Left lobe of liver (tissue), 2 donors: ENCODE data around the gene DKKL1. TPM values are rescaled to one million over a fixed set of nuclear protein-coding genes. Genes with fewer than 3 reads are reported as not detected.
A peak's percentile ranks its signal among the peaks of the same experiment; 100 is the strongest.

ENCODE experiments used
- ATAC-seq: fragments of 200-7000 bp; cut with Tn5 transposase; one replicate; pipeline ENCODE4 v1.9.1; 2020; ENCODE audit warnings: mild to moderate bottlenecking, moderate library complexity
- DNase-seq: peaks from one replicate; pipeline ENCODE4 v3.0.0-alpha.2; 2020; ENCODE audit warnings: low spot score
- total RNA-seq: library from RNA; stranded (reverse); gene quantifications from one replicate; pipeline ENCODE4 v1.2.1, GENCODE V29; 2021
- donor health status: DM: no; HTN: no; CAD: no; lungs with moderate emphysema.
- donor health status: DM: no; HTN: yes; CAD: no.

The DKKL1 gene
- total RNA-seq, 1 donor from 2014 or later, result not detected

DNA sequence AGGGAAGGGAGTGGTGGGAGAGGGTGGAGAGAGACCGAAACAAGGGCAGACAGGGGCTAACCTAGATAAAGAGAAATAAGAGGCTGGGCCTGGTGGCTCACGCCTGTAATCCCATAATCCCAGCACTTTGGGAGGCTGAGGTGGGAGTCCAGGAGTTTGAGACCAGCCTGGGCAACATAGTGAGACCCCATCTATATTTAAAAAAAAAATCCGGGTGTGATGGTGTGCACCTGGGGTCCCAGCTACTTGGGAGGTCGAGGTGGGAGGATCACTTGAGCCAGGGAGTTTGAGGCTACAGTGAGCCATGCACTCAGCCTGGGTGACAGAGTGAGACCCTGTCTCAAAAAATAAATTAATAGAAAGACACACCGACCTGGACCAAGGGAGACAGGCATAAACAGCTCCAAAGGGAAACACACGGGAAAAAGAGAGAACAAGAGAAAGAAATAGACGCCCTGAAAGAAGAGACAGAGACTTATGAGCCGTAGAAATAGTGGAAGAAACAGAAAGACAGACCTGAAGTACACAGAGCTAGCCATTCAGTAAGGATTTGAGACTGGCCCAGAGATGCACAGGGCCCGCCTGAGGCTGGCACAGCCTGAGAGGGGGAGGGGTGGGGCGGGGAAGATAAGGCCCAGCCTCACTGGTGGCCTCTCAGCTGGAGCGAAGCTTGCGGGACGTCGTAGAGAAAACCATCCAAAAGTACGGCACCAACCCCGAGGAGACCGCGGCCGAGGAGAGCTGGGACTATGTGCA is 26.2 kb upstream of the DKKL1 start:
- DNase-seq (peak; percentile 15), ATAC-seq (no peak)

- ATAC-seq, result no peak
- peak; percentile 49 for DNase-seq
Measured at GRCh38 chr19:49338023-49338677, 25.5 kb upstream of the DKKL1 start.

DNA sequence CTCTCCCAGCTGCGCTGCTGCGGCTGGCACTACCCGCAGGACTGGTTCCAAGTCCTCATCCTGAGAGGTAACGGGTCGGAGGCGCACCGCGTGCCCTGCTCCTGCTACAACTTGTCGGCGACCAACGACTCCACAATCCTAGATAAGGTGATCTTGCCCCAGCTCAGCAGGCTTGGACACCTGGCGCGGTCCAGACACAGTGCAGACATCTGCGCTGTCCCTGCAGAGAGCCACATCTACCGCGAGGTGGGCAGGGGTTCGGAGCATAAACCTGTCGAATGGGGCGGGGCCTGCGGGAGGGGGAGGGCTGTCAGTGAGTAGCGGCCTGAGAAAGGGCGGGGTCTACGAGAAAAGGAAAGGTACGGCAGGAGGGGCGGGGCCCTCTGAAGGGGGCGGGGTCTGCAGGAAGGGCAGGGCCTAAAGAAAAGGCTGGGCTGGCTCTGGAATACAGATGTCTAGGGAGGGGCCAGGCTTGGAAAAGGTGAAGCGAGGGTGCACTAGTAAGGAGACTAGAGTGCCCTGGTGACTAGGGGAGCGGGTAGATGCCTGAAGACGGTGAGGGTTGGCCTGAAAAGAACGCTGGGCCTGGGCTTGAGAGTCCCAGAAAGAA is 24.9 kb upstream of the DKKL1 start:
- ATAC-seq (peak; percentile 74), DNase-seq (peak; percentile 89)

DNA sequence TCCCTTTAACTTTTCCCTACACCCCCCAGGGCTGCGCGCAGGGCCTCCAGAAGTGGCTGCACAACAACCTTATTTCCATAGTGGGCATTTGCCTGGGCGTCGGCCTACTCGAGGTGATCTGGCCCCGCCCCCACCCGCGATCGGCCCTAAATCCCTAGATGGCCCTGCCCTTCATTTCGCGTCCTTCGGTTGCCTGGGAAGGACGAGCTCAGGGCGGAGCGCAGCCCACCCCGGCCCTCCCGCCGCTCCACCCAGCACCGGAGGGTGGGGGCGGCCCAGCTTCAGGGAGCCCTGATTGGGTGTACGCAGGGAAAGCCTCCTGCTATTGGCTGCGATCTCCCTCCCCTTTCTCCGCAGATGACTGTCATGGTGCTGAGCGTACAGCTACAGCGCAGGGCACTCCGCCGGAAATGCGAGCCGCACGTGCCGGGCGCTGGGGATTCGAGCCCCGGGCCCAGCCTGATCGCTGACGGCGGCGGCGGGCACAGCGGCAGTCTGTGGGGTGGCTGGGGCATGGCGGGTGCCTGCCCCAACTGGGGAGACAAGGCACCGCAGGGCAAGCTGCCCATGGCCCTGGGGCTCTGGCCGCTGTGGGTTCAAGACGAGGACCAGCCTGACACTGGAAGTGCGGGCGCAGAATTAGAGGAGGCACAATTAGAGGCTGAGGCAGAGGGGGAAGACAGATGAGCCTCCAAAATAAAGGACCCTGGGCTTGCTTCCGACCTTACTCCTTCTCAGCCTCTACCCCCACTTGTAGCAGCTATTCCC is 24.2 kb upstream of the DKKL1 start:
- peak; percentile 91 for DNase-seq
- ATAC-seq, result peak; percentile 86

GRCh38 chr19:49340069-49340864 is 23.4 kb upstream of the DKKL1 start:
- ATAC-seq (peak; percentile 69), DNase-seq (peak; percentile 85)

DNA sequence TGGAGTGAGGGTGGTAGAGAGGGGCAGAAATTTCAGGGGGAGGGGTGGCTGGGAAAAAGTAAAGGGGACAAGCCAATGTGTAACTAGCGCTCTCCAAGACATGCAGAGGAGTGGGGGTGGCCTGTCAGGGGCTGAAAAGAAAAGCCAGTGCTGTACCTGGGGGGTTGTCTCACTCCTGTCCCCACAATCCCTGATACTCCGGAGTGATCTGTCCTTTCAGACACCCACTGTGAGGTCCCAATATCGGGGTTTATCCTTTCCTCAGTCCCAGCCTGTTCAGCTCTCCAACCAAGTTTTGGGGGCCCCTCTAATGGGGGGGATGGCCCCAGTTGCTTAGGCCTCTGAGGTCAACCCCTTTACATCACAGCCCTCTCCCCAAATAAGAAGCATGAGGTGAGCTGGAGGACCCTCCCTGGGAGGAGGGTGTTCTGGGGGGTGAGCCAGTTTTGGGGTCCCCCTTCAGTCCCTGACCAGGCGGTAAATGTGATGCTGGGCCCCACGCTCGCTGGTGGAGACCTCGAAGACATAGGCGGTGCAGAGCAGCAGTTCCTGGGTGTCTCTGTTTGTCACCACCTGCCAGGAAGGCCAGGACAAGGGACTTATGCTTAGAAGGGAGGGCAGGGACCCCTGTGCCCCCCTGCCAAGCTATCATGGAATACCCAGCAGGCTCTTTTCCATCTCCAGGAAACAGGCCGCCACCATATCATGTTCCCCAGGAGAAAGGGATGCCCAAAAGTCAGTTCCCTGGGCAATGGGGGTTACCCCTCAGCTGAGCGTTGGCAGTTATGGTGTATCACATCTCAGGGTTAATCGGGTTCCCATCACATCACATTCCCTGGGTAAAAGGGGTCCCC is 22.6 kb upstream of the DKKL1 start:
- no peak for ATAC-seq
- DNase-seq, result no peak

DNA sequence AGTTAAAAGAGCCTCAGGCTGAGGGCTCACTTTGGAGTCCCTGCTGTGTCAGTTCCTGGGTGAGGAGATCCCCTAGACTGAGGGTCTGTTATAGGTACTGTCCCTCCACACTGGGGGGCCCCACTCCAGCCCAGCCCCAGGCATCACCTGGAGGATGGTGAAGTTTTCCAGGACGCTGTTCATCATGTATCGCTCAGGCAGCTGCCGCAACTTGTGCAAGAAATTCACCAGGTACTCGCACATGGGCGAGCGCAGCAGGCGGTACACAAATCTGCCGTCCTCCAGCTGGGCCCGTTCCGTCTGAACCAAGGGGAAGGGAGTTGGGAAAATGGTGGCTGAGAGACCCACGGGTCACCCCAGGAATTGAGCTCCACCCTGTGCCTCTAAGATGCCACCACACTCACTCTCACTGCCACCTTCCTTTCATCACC is 21.4 kb upstream of the DKKL1 start:
- ATAC-seq (no peak), DNase-seq (no peak)

GRCh38 chr19:49343123-49343522 is 20.6 kb upstream of the DKKL1 start:
- ATAC-seq (no peak), DNase-seq (no peak)

GRCh38 chr19:49344505-49345423 is 18.9 kb upstream of the DKKL1 start:
- no peak for DNase-seq

DNA sequence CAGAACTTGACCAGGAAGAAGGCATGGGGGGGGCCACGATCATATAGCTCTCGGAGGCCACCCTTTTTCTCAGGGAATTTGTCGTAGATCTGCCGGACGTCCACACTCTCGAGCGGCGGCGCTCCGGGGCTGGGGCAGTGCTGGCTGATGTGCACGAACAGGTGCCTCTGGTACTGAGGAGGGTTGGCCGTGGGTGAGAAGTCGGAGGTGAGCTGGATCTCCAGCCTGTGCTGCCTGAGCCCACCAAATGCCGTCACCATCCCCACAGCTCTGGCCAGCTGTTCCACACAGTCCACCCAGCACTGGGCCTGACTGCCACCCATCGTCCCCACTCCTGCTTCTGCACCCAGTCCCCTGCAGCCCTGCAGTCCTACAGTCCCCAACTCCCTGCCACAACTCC is 16.5 kb upstream of the DKKL1 start:
- no peak for ATAC-seq
- DNase-seq, result no peak

More at GRCh38 chr19:49344505-49345423, 18.9 kb upstream of the DKKL1 start:
- ATAC-seq, result no peak

- DNase-seq, result no peak
- ATAC-seq, result peak; percentile 67
Measured at GRCh38 chr19:49347835-49348234, 15.8 kb upstream of the DKKL1 start.

DNA sequence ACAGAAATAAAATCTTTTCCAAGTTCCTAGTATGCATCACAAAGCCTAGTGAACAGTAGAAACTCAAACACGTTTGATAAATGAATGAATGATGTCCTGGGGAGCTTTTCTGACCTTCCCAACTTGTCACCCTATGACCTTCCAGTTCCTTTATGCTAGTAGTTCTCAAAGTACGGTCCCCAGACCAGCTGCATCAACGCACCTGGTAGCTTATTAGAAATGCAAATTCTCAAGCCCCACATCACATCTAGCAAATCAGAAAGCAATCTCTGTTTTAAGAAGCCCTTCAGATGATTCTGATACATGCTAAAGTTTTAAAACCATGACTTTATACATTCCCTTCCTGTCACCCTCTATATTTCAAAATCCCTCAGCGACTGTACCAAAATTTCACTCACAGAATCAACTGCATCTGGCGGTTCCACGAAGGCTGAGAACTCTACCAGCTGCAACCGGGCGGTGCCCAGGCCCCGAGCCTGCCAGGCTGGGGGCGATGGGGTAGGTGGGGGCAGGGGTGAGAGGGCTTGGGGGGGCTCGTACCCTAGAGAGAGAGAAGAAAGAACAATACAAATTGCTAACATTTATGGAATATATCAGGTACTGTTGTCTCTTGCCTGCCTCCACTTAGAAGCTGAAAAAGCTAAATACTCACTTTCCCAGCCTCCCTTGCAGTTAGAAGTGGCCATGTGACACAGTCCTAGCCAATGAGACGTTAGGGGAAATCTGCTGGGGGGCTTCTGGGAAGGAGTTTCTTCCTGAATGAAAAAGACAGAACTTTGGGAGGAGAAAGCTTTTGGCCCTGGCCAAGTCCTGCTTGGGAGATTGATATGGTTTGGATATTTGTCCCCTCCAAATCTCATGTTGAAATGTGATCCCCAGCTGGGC is 15.1 kb upstream of the DKKL1 start:
- ATAC-seq (no peak), DNase-seq (no peak)

- ATAC-seq (no peak), DNase-seq (no peak)
Measured at GRCh38 chr19:49349567-49349966, 14.1 kb upstream of the DKKL1 start.

DNA sequence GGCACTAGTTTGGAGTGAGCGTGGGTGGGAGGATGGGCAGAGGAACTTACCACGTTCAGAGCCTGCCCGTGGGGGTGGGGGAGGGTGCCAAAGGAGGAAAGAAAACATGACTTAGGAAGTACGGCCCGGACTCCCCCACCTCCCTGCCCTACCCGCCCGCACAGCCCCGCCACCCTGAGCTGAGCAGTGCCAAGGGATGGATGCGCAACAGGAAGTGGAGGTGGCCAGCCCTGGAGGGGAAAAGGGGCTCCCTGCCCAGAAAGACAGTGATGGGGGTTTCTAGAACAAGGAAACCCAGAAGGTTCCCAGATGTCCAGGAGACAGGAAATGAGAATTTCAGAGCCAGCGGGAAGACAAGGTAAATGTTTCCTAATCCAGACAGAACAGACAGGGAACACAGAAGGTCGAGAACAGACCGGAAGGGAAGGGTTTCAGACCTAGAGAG is 7.7 kb upstream of the DKKL1 start:
- peak; percentile 46 for ATAC-seq
- DNase-seq, result no peak

DNA sequence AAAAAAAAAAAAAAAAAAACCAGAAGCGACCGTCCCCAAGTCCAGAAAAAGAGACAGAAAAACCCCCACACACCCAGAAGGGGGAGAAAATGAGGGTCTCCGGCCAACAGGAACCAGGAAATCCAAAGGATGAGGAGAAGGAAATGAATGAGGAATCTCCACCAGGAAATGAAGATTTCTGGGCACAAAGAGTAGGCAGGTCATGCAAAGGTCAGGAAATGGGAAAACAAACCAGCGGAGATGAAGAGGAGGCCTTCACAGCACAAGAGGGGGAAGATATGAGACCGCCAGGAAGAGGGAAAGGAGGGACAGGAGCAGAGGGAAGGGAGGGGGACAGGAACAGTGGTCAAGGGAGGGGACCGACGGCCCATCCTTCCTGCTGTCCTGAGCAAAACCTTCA is 7.3 kb upstream of the DKKL1 start:
- DNase-seq (no peak), ATAC-seq (no peak)

- ATAC-seq (no peak), DNase-seq (no peak)
Measured at GRCh38 chr19:49357186-49357585, 6.5 kb upstream of the DKKL1 start.
